ENCODE data around the gene SLC43A2. TPM values are rescaled to one million over a fixed set of nuclear protein-coding genes. Genes with fewer than 3 reads are reported as not detected.

SLC43A2 gene
- total RNA-seq, 1 donor from 2014 or later: 71.4 TPM

GRCh38 chr17:1577583-1578013, 51.0 kb downstream of the SLC43A2 start:
- TF ChIP-seq CTCF (IDR thresholded peaks at IDR 0.05; ENCODE audit: unreplicated experiment): no peak
- peaks cover 26% of the 10 kb centered on the region for H3K4me1 Mint-ChIP-seq (ENCODE audit: unreplicated experiment)
- DNase-seq (ENCODE audit: low spot score): no peak
- peaks cover 14% of the 10 kb centered on the region for H3K27me3 Mint-ChIP-seq (ENCODE audit: unreplicated experiment)
- H3K27ac Mint-ChIP-seq (ENCODE audit: unreplicated experiment): no peak overlapping the region
- H3K36me3 Mint-ChIP-seq (ENCODE audit: low read depth, unreplicated experiment): peaks cover 3% of the 10 kb centered on the region
- H3K4me3 Mint-ChIP-seq (ENCODE audit: unreplicated experiment): no peak overlapping the region
- H3K9me3 Mint-ChIP-seq (ENCODE audit: unreplicated experiment): no peaks in the 10 kb centered on the region

- DNase-seq (ENCODE audit: low spot score): no peak
Observed at GRCh38 chr17:1577182-1577581, 51.5 kb downstream of the SLC43A2 start.

GRCh38 chr17:1576500-1576899, 52.1 kb downstream of the SLC43A2 start:
- H3K9me3 Mint-ChIP-seq (ENCODE audit: unreplicated experiment): no peaks in the 10 kb centered on the region
- peak overlapping the region; percentile 21 for H3K4me3 Mint-ChIP-seq (ENCODE audit: unreplicated experiment)
- H3K27ac Mint-ChIP-seq (ENCODE audit: unreplicated experiment): peak overlapping the region; percentile 92
- peaks cover 3% of the 10 kb centered on the region for H3K36me3 Mint-ChIP-seq (ENCODE audit: low read depth, unreplicated experiment)
- no peak for TF ChIP-seq CTCF (IDR thresholded peaks at IDR 0.05; ENCODE audit: unreplicated experiment)
- DNase-seq (ENCODE audit: low spot score): no peak
- peaks cover 17% of the 10 kb centered on the region for H3K27me3 Mint-ChIP-seq (ENCODE audit: unreplicated experiment)
- peaks cover 30% of the 10 kb centered on the region for H3K4me1 Mint-ChIP-seq (ENCODE audit: unreplicated experiment)

More at GRCh38 chr17:1577182-1577581, 51.5 kb downstream of the SLC43A2 start:
- peak overlapping the region; percentile 81 for H3K27ac Mint-ChIP-seq (ENCODE audit: unreplicated experiment)
- TF ChIP-seq CTCF (IDR thresholded peaks at IDR 0.05; ENCODE audit: unreplicated experiment): no peak
- H3K36me3 Mint-ChIP-seq (ENCODE audit: low read depth, unreplicated experiment): peaks cover 3% of the 10 kb centered on the region
- H3K9me3 Mint-ChIP-seq (ENCODE audit: unreplicated experiment): no peaks in the 10 kb centered on the region
- peaks cover 29% of the 10 kb centered on the region for H3K4me1 Mint-ChIP-seq (ENCODE audit: unreplicated experiment)
- no peak overlapping the region for H3K4me3 Mint-ChIP-seq (ENCODE audit: unreplicated experiment)
- H3K27me3 Mint-ChIP-seq (ENCODE audit: unreplicated experiment): peaks cover 17% of the 10 kb centered on the region

- Mint-ChIP-seq H3K4me1 (ENCODE audit: unreplicated experiment) (peaks cover 33% of the 10 kb centered on the region), H3K9me3 (ENCODE audit: unreplicated experiment) (no peaks in the 10 kb centered on the region), H3K4me3 (ENCODE audit: unreplicated experiment) (no peak overlapping the region), H3K27me3 (ENCODE audit: unreplicated experiment) (peaks cover 18% of the 10 kb centered on the region), H3K36me3 (ENCODE audit: low read depth, unreplicated experiment) (peaks cover 3% of the 10 kb centered on the region), H3K27ac (ENCODE audit: unreplicated experiment) (peak overlapping the region; percentile 92)
- DNase-seq (ENCODE audit: low spot score): peak; percentile 73
- TF ChIP-seq CTCF (IDR thresholded peaks at IDR 0.05; ENCODE audit: unreplicated experiment): no peak
Observed at GRCh38 chr17:1574697-1575471, 53.8 kb downstream of the SLC43A2 start.

Data from endothelial cell (in vitro differentiated cells).